ENCODE results near the gene REPS1.
"Not testable (repeated sequence)": the region's sequence is repeated elsewhere in the genome, so short reads cannot be mapped to it uniquely, and the experiment has no call there.

REPS1 gene

GRCh38 chr6:138987643-138988468 lies at the start of gene REPS1:
REPS1 (minus strand) TSS chr6:138988253; CDS start chr6:138987682, 571 bp downstream.
- DNase-seq = peak; percentile 96

GRCh38 chr6:139037490-139037889 lies 49.4 kb upstream of the REPS1 start:
- DNase-seq = no peak

- DNase-seq = no peak
These were observed 42.3 kb upstream of the REPS1 start for GRCh38 chr6:139030228-139030963.

- DNase-seq = peak; percentile 69
These were observed 41.6 kb upstream of the REPS1 start for GRCh38 chr6:139029470-139030227.

GRCh38 chr6:139028658-139029469 lies 40.8 kb upstream of the REPS1 start, which contains the start of gene ABRACL:
ABRACL (plus strand) TSS chr6:139028745; CDS start chr6:139034161, 5,416 bp downstream.
- DNase-seq = peak; percentile 71

GRCh38 chr6:139028215-139028657 lies 40.2 kb upstream of the REPS1 start:
- no peak for DNase-seq

- no peak for DNase-seq
These were observed 39.6 kb upstream of the REPS1 start for GRCh38 chr6:139027620-139028182.

GRCh38 chr6:139025416-139025815 lies 37.4 kb upstream of the REPS1 start:
- DNase-seq = not testable (repeated sequence)

GRCh38 chr6:139020689-139021088 lies 32.6 kb upstream of the REPS1 start:
- DNase-seq = no peak

- no peak for DNase-seq
These were observed 31.7 kb upstream of the REPS1 start for GRCh38 chr6:139019722-139020121.

- DNase-seq = no peak
These were observed 29.2 kb upstream of the REPS1 start for GRCh38 chr6:139017227-139017626.

- no peak for DNase-seq
These were observed 28.5 kb upstream of the REPS1 start for GRCh38 chr6:139016337-139017213.

- no peak for DNase-seq
These were observed 26.9 kb upstream of the REPS1 start for GRCh38 chr6:139014945-139015344.

- no peak for DNase-seq
These were observed 25.2 kb upstream of the REPS1 start for GRCh38 chr6:139013185-139013800.

- no peak for DNase-seq
These were observed 23.9 kb upstream of the REPS1 start for GRCh38 chr6:139011980-139012379.

GRCh38 chr6:139010674-139011073 lies 22.6 kb upstream of the REPS1 start:
- no peak for DNase-seq

- no peak for DNase-seq
These were observed 20.1 kb upstream of the REPS1 start for GRCh38 chr6:139008117-139008516.

- DNase-seq = no peak
These were observed 19.4 kb upstream of the REPS1 start for GRCh38 chr6:139007428-139007827.

GRCh38 chr6:139006477-139006876 lies 18.4 kb upstream of the REPS1 start:
- no peak for DNase-seq

GRCh38 chr6:139003751-139004150 lies 15.7 kb upstream of the REPS1 start:
- no peak for DNase-seq

Data from right forelimb (tissue), 1 donor.